Transverse colon (tissue), 4 donors: ENCODE data around the gene ZNF552. TPM values are rescaled to one million over a fixed set of nuclear protein-coding genes. Genes with fewer than 3 reads are reported as not detected.
"Not testable (repeated sequence)": the region's sequence is repeated elsewhere in the genome, so short reads cannot be mapped to it uniquely, and the experiment has no call there.

Experiments
- DNase-seq: peaks from one replicate; pipeline ENCODE4 v3.0.0-alpha.2; 2019
- H3K27ac ChIP-seq, 4 donors: fragments of 200-600 bp; sonication (generic); 2 replicates each; pipeline ENCODE4 v1.5.1; 2016 to 2018; ENCODE audit warnings: inconsistent platforms in 4 of 4
- H3K27me3 ChIP-seq: fragments of 200-600 bp; sonication (generic); 2 replicates; pipeline ENCODE4 v1.5.1; 2017; ENCODE audit warnings: inconsistent platforms
- H3K36me3 ChIP-seq, 4 donors: fragments of 200-600 bp; sonication (generic); 2 replicates each; pipeline ENCODE4 v1.5.1; 2017 to 2019; ENCODE audit warnings: inconsistent platforms in 4 of 4
- H3K4me1 ChIP-seq, 4 donors: fragments of 200-600 bp; sonication (generic); 2 replicates each; pipeline ENCODE4 v1.5.1; 2017 to 2020; ENCODE audit warnings: inconsistent platforms in 4 of 4
- H3K4me3 ChIP-seq, 4 donors: fragments of 200-600 bp; sonication (generic); 1 replicate in 1 of 4; 2 replicates in 3 of 4; pipeline versions ENCODE4 v1.5.1 to v1.6.1; 2017 to 2019; ENCODE audit warnings: inconsistent platforms in 4 of 4
- H3K9me3 ChIP-seq, 2 donors: fragments of 200-600 bp; sonication (generic); 2 replicates each; pipeline ENCODE4 v1.5.1; 2017 to 2019; ENCODE audit warnings: inconsistent platforms in 2 of 2
- EP300 ChIP-seq: sonication (generic); formaldehyde crosslinking; IDR thresholded peaks from one replicate; pipeline ENCODE4 v1.6.1; 2017; ENCODE audit warnings: antibody characterized with exemption, low read depth
- POLR2A ChIP-seq: fragments of 450-650 bp; IDR thresholded peaks from one replicate; pipeline ENCODE4 v1.6.1; 2016; ENCODE audit warnings: antibody characterized with exemption, mild to moderate bottlenecking, moderate library complexity
- POLR2AphosphoS5 ChIP-seq, 3 donors: sonication (generic); formaldehyde crosslinking; IDR thresholded peaks; one replicate each; pipeline ENCODE4 v1.6.1; 2016; ENCODE audit warnings: antibody characterized with exemption in 3 of 3
- WGBS, 2 donors: methylation state at CpG; one replicate each; pipeline ENCODE4 v1.1.5; 2018; ENCODE audit warnings: low coverage in 1 of 2; 5-methylcytosine and 5-hydroxymethylcytosine counted together
- in situ Hi-C, 4 donors: fragments of 200-750 bp; cut with MboI; loops; one replicate each; pipeline versions ENCODE4 v1.15.0 to v1.15.1; 2017; ENCODE audit warnings: low sequenced_read_pairs in 3 of 4, low pct_ligation_motif_present in 1 of 4, low pct_unique_long_range_greater_than_20kb in 1 of 4
- intact Hi-C: fragments of 100-400 bp; cut with DNase I; formaldehyde crosslinking; loops from one replicate; pipeline ENCODE4 v1.15.1; 2023; ENCODE audit warnings: low total_unique reads
- total RNA-seq, 4 donors: library from RNA; depleted of rRNA; stranded (reverse); fragments of >200 nt; gene quantifications; one replicate each; pipeline ENCODE4 v1.1.0, GENCODE V29; 2016
- TF ChIP-seq, protein P1 (sequence below), 5 experiments: fragments of 200-600 bp in 3 of 5; fragments of 450-650 bp in 2 of 5; sonication (generic) in 3 of 5; IDR thresholded peaks; 1 replicate in 2 of 5; 2 replicates in 3 of 5; pipeline ENCODE4 v1.5.1; 2016 to 2017; ENCODE audit warnings: antibody characterized with exemption in 5 of 5, inconsistent platforms in 3 of 5, mild to moderate bottlenecking in 2 of 5, moderate library complexity in 1 of 5

The ZNF552 gene
- total RNA-seq, 4 donors from 2014 or later, result 41.2 to 145 (median 68.8) TPM

DNA sequence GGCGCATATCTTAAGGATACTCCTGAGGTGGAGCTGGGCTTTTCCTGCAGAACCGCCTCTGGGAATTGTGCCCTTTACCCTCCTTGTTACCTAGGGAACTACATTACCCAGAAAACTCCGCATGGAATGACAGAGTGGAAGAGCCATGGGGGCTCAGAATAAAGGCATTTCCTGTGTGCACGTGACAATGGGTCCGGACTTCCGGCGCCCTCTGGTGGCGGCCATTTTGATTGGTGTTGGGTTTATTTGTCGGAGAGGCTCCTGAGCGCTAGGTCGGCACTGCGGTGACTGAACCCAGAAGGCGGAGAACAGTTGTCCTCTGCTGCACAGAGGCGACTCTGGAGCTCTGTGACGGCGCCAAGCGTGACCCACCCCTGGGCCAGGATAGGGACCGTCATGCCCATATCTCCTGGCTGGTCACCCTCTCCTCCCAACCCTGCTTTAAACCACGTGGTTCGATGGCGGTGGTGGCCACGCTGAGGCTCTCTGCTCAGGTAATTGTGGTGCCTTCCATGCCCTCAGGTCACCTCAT, 15.4 kb upstream of the ZNF552 start, which contains the start of gene ZNF587B:
Gene ZNF587B (plus strand): TSS at position 229 of the 532 bp plus-strand sequence. CDS start 230 bp downstream, at position 459.
- H3K4me1 ChIP-seq, result peaks cover 0 to 5% (median 0%) of the 10 kb centered on the region in 4 donors
- in situ Hi-C loops, result no loop called here
- no peaks in the 10 kb centered on the region for H3K36me3 ChIP-seq
- 61% methylated on average over 22 of the region's 22 CpGs; no CpG with 5 or more reads in 1 of the 2 donors for WGBS, 2 donors
- no peaks in the 10 kb centered on the region for H3K9me3 ChIP-seq
- intact Hi-C loops, result no loop called here
- DNase-seq, result peak; percentile 64
- peak within 1 kb of the TSS; percentile 11 to 39 (median 16) for H3K4me3 ChIP-seq
- no peaks in the 10 kb centered on the region for H3K27me3 ChIP-seq
- H3K27ac ChIP-seq, result peak within 1 kb of the TSS in 3 of 4 donors; percentile 31 to 69 (median 46)
- TF ChIP-seq, protein P1, sequence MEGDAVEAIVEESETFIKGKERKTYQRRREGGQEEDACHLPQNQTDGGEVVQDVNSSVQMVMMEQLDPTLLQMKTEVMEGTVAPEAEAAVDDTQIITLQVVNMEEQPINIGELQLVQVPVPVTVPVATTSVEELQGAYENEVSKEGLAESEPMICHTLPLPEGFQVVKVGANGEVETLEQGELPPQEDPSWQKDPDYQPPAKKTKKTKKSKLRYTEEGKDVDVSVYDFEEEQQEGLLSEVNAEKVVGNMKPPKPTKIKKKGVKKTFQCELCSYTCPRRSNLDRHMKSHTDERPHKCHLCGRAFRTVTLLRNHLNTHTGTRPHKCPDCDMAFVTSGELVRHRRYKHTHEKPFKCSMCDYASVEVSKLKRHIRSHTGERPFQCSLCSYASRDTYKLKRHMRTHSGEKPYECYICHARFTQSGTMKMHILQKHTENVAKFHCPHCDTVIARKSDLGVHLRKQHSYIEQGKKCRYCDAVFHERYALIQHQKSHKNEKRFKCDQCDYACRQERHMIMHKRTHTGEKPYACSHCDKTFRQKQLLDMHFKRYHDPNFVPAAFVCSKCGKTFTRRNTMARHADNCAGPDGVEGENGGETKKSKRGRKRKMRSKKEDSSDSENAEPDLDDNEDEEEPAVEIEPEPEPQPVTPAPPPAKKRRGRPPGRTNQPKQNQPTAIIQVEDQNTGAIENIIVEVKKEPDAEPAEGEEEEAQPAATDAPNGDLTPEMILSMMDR (IDR thresholded peaks at IDR 0.05), result peak; percentile 32 to 50 (median 39)
- TF ChIP-seq POLR2A, result no peak
- peak in 1 of 3 donors; percentile 7 for TF ChIP-seq POLR2AphosphoS5 (IDR thresholded peaks at IDR 0.05)

DNA sequence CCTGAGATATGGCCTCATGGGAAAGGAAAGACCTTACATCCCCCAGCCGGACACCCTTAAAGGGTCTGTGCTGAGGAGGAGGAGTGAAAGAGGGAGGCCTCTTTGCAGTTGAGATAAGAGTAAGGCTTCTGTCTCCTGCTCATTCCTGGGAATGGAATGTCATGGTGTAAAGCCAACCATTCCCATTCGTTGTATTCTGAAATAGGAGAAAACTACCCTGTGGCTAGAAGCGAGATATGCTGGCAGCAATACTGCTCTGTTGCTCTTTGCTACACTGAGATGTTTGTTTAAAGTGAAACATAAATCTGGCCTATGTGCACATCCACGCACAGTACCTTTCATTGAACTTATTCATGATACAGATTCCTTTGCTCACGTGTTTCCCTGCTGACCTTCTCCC, 14.6 kb upstream of the ZNF552 start:
- Histone ChIP-seq H3K9me3 (no peaks in the 10 kb centered on the region), H3K27me3 (no peaks in the 10 kb centered on the region), H3K4me1 (peaks cover under 1 to 13% (median 6%) of the 10 kb centered on the region in 4 donors), H3K27ac (no peak overlapping the region), H3K36me3 (no peaks in the 10 kb centered on the region), H3K4me3 (no peak overlapping the region)
- intact Hi-C loops (no loop called here), in situ Hi-C loops (no loop called here)
- TF ChIP-seq POLR2A (no peak), EP300 (no peak), POLR2AphosphoS5 (IDR thresholded peaks at IDR 0.05) (no peak)
- TF ChIP-seq, protein P1 (IDR thresholded peaks at IDR 0.05), result no peak
- WGBS, 2 donors, result 90 to 100% methylated on average over 2 to 5 of the region's 5 CpGs
- no peak for DNase-seq

DNA sequence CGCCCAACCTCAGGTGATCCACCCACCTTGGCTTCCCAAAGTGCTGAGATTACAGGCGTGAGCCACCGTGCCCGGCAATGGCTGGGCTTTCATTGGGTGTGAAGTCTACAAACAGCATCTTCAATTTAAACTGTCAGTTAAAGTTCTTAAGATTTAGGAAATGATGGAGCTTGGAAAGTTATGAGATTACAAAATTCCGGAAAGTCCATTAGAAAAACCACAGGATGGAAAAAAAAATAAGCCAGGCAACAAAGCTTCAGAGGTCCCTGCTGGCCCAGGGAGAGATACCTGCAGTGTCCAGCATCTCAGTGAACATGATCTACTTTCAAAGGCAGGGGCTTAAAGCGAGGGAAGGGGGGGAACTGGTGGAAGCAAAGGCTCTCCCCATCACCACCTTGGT, 10.8 kb upstream of the ZNF552 start:
- Histone ChIP-seq H3K27me3 (no peaks in the 10 kb centered on the region), H3K4me3 (no peak overlapping the region), H3K4me1 (peaks cover 14 to 45% (median 30%) of the 10 kb centered on the region in 4 donors), H3K36me3 (no peaks in the 10 kb centered on the region), H3K9me3 (no peaks in the 10 kb centered on the region), H3K27ac (no peak overlapping the region)
- no peak for DNase-seq
- intact Hi-C loops, result no loop called here
- TF ChIP-seq, protein P1 (IDR thresholded peaks at IDR 0.05), result no peak
- TF ChIP-seq EP300, result no peak
- TF ChIP-seq POLR2AphosphoS5 (IDR thresholded peaks at IDR 0.05), result no peak
- TF ChIP-seq POLR2A, result no peak
- WGBS, 2 donors, result 79 to 87% methylated on average over 2 to 6 of the region's 6 CpGs
- in situ Hi-C loops, result no loop called here

DNA sequence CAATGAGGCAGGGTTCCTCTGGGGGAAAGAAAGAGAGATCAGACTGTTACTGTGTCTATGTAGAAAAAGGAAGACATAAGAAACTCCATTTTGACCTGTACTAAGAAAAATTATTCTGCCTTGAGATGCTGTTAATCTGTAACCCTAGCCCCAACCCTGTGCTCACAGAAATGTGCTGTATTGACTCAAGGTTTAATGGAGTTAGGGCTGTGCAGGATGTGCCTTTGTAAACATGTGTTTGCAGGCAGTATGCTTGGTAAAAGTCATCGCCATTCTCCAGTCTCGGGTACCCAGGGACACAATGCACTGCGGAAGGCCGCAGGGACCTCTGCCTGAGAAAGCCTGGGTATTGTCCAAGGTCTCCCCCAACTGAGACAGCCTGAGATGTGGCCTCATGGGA, 8.9 kb upstream of the ZNF552 start:
- WGBS, 2 donors, result 44% methylated on average over 4 of the region's 4 CpGs; no CpG with 5 or more reads in 1 of the 2 donors
- Histone ChIP-seq H3K27ac (peak overlapping the region; percentile 23 to 40 (median 33)), H3K4me1 (peaks cover 14 to 44% (median 38%) of the 10 kb centered on the region in 4 donors)
- H3K4me3 ChIP-seq, intact Hi-C loops, DNase-seq, H3K9me3 ChIP-seq, H3K36me3 ChIP-seq, in situ Hi-C loops, H3K27me3 ChIP-seq: not testable (repeated sequence)

DNA sequence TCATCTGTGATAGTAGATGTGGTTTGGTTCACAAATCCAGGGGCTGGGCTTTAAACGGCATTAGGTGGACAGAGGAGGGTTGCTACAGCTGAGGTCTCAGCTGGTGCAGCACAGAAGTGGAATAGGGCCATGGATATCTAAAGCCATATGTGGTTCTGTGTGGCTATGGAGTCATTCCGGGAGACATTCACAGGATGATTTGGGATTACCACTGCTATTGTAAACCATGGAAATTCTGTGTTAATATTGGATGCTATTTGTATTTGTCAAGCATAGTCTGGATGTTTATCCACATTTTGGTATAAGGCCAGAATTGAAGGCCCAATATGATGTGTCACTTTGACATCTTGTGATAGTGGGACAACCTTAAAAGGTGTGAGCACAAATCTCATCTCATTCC, 8.4 kb upstream of the ZNF552 start:
- Histone ChIP-seq H3K27ac (peak overlapping the region; percentile 23 to 40 (median 33)), H3K4me1 (peaks cover 14 to 44% (median 38%) of the 10 kb centered on the region in 4 donors)
- H3K9me3 ChIP-seq, H3K27me3 ChIP-seq, H3K36me3 ChIP-seq, H3K4me3 ChIP-seq, intact Hi-C loops, in situ Hi-C loops, DNase-seq: not testable (repeated sequence)
- WGBS, 2 donors, result 44 to 73% methylated on average over 2 of the region's 2 CpGs

DNA sequence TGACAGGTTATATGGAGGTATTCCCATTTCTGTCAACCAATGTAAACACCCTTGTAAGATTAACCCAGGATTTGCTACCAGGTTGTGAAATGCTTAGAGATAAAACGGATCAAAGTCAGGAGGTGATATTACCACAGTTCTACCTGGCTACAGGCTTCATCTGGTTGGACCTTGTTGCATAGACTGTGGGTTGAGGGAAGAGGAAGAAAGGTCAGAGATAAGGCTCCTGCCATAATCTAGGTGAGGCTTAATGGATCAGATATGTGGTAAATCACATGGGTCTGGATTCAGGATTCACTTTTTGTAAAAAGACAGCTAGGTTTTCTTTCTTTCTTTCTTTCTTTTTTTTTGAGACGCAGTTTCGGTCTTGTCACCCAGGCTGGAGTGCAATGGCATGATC, 6.8 kb upstream of the ZNF552 start:
- Histone ChIP-seq H3K27ac (peak overlapping the region in 1 of 4 donors; percentile 95), H3K4me1 (peaks cover 14 to 44% (median 38%) of the 10 kb centered on the region in 4 donors)
- WGBS, 2 donors, result 95 to 100% methylated on average over 2 of the region's 3 CpGs
- H3K27me3 ChIP-seq, H3K4me3 ChIP-seq, in situ Hi-C loops, DNase-seq, H3K36me3 ChIP-seq, intact Hi-C loops, H3K9me3 ChIP-seq: not testable (repeated sequence)

DNA sequence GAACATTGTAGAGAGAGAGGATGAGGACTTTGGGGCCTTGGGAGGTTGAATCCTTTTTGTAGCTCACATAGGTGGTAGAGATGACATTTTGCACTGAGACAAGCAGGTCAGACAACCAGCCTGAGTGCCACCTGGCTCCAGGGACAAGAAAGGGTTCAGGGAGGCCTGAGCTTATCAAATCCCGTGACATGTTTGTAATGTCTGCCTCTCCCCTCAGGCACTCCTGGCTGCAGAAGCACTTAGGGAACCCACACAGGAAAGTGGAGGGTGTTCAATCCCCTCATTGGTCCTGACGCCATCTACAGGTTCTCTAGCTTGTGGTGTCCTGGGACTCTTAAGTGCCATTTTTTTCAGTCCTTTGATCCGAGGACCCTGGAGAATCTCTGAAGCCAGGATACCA, 6.4 kb upstream of the ZNF552 start:
- H3K27me3 ChIP-seq, intact Hi-C loops, H3K9me3 ChIP-seq, in situ Hi-C loops, H3K36me3 ChIP-seq, DNase-seq, H3K4me3 ChIP-seq: not testable (repeated sequence)
- peak overlapping the region in 2 of 4 donors; percentile 87 to 95 for H3K27ac ChIP-seq
- 46% methylated on average over 2 of the region's 3 CpGs; no CpG with 5 or more reads in 1 of the 2 donors for WGBS, 2 donors
- peaks cover 14 to 44% (median 38%) of the 10 kb centered on the region in 4 donors for H3K4me1 ChIP-seq
